GM21576 (cell line): Measurements from ENCODE around the gene KLHL41.
"Not testable (repeated sequence)": the region's sequence is repeated elsewhere in the genome, so short reads cannot be mapped to it uniquely, and the experiment has no call there.

Experiments
- ATAC-seq: cut with Tn5 transposase; IDR thresholded peaks from one replicate; pipeline ENCODE4 v1.9.1; 2021; ENCODE audit warnings: mild to moderate bottlenecking, moderate library complexity; ENCODE audit not compliant: unreplicated experiment

KLHL41 gene

DNA sequence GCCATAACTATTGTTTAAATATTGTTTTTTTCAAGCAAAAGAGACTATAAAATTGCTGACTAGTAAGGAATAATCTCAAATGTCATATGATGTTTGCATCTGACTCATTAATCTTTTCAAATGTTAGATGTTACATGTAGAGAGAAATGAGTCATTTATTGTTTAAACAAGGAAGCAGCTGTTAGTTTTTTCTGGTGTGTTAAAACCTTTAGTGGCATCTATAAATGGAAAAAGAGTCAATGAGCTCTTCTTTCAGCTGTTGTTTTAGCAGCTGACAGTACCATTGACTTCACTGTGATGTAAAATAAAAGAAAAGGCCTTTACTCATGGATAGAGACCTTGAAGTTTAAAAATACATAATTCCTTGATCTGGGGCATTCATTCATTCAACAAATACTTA lies 1.8 kb upstream of the KLHL41 start:
- no peak for ATAC-seq

DNA sequence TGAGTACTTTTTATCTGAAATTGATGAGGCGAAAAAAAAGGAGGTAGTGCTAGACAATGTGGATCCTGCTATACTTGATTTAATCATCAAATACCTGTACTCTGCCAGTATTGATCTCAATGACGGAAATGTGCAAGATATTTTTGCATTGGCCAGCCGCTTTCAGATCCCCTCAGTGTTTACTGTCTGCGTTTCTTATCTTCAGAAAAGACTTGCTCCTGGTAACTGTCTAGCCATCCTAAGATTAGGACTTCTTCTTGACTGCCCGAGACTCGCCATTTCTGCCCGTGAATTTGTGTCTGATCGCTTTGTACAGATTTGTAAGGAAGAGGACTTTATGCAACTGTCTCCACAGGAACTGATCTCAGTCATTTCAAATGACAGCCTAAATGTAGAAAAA lies 453 bp downstream of the KLHL41 start:
- no peak for ATAC-seq

DNA sequence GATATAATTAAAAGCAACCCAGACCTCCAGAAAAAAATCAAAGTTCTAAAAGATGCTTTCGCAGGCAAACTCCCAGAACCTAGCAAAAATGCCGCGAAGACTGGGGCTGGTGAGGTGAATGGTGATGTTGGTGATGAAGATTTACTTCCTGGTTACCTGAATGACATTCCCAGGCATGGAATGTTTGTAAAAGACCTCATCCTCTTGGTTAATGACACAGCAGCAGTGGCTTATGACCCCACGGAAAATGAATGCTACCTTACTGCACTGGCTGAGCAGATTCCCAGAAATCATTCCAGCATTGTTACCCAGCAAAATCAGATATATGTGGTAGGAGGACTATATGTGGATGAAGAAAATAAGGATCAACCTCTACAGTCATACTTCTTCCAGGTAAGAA lies 994 bp downstream of the KLHL41 start:
- ATAC-seq, result no peak

DNA sequence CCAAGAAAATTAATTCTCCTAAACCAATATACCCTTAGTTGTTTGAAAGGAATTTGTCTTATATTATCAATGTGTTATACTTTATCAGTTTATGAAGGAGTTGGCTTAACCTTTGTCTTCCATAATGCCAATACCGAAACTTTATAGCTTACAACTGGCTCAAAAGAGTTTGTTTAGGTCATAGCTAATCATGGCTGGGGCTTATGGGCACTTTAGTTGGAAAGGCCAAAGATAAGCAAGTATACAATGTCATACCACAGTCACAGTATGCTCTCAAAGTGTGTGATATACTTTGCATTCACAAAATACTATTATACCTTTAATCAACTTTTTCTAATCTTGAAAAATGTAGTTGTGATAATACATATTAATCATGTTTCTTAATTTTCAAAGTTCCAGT lies 2.3 kb downstream of the KLHL41 start:
- no peak for ATAC-seq

DNA sequence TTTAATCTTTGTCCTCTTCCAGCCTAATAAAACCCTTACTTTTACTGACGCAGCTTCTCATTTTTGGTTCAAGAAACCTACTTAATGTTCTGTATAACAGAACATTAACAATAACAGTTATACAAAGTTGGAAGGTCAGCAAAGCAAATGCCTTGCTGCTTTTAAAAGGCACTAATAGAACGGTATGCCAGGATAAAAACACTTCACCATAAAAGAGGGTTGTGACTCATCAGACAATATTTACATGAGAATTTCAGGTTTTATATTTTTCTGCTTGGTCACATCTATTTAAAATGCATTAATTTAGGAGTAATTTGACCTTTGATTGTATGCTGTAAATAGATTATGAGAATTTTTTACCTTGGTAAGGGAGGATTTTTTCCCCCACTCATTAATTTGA lies 3.0 kb downstream of the KLHL41 start:
- ATAC-seq, result no peak

DNA sequence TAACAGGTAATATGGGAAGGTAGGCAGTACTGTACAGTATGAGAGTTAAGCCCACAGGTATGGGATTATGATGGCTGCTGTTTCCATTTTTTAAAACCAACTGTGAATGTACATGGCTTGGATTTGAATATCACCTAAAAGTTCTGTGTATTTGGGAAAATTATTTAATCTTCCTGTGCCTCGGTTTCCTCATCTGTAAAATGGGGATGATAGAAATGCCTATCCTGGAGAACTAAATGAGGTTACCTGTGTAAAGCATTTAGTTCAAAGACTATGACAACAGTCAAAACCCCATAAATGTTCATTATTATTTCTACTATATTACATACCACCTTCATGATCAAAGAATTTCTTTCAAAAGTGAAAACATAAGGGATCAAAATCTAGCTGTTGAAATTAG lies 3.6 kb downstream of the KLHL41 start:
- ATAC-seq, result no peak

DNA sequence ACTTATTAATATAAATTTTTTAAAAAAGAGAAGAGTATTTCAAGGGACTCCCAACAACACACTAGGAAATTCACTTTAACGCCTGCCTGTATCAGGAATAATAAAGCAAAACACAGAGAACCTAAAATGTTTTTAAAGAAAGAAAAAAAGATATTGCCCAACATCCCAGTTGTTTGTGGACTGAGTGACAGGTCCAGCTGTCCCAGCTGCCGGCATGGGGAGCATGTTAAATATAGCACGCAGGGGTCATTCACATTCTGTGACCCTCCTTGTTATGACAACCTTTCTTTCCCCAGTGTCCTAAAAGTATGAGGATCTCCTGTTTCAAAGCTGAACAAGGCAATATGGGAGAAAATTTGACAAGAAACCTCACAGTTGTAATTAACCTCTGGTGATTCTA lies 4.4 kb downstream of the KLHL41 start:
- ATAC-seq, result no peak

DNA sequence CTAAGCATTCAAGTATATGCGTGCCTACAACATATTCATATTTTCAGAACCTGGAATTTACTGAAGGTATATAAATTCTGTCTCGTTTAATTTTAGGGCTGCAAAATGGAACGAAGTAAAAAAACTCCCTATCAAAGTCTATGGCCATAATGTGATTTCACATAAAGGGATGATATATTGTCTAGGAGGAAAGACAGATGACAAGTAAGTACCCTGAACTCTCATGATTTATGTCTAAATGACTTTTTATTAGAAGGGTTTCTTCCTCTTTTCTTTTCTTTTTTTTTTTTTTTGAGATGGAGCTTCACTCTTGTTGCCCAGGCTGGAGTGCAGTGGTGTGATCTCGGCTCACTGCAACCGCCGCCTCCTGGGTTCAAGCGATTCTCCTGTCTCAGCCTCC lies 5.3 kb downstream of the KLHL41 start:
- ATAC-seq, result not testable (repeated sequence)

DNA sequence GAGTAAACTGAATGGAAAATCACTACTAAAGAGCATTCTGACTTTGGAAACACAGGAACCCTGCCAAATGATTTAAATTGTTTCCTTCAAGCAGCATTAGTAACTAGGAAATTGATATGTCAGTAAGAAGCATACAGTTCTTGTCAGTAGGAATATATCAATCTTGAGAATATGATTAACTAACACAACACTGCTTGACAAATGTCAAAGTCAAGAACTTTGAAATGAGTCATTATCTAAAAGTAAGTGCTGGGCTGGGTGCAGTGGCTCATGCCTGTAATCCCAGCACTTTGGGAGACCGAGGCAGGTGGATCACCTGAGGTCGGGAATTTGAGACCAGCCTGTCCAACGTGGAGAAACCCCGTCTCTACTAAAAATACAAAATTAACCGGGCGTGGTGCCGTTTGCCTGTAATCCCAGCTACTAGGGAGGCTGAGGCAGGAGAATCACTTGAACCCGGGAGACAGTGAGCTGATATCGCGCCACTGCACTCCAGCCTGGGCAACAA lies 7.0 kb downstream of the KLHL41 start:
- not testable (repeated sequence) for ATAC-seq

DNA sequence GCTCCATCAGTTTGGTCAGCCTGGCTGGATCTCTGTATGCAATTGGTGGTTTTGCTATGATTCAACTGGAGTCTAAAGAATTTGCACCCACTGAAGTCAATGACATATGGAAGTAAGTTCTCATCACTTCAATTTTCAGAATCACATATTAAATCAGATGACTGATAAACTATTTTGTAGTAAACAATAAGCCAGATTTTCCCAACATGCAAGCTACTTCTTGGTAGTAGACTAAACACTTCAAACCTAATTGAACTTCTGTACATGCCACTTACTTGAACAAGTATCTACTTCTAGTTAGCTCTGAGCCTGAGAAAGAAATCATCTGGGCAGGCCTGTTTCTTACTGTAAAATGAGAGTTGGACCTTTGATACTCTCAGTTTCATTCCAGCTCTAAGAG lies 11.4 kb downstream of the KLHL41 start:
- ATAC-seq, result no peak

DNA sequence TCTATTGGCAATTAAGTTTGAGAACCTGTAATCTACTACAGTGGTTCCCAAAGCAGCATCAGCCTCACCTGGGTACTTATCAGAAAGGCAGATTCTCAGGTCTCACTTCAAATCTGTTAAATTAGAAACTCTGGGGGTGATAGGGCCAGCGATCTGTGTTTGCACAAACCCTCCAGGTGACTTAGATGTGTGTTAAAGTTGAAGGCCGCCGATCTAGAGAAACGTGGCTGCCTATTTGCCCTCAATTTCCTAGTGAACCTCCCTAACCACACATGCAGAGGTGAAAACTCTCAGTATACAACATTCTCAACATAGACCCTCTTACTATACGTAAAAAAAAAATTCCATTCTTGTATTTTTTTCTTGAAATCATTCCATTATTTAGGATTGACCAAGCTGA lies 14.2 kb downstream of the KLHL41 start:
- ATAC-seq, result no peak

DNA sequence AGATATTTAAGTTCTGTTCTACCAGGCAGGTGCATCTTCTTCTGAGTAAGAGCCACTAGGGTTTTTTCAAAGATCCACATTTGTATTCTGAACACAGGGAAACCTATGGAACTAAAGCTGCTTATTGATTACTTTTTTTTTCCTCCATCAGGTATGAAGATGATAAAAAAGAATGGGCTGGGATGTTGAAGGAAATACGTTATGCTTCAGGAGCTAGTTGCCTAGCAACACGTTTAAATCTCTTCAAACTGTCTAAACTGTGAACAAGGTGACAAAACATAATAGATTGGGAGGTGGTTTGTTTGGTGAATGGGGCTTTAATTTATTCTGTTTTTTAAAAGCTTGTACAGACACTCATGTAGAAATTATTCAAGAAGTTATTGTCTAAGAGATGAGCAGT lies 15.9 kb downstream of the KLHL41 start:
- no peak for ATAC-seq

DNA sequence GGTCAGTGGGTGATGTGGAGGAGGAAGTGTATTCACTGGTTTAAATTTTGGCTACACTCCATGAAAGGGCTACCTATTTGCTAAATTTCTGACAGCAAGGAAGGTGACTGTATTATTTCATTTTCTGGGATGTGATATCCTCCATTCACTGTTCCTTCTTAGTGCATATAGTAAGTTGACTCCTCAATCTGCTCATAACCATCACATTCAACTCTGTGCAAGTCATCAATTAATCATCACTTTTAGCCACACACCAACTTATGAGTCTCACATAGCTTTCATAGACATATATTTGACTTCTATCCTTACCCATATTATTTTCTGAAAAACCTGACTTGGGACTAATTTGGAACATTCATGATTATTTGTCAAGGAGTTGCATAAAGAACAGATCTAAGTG lies 16.9 kb downstream of the KLHL41 start:
- no peak for ATAC-seq

DNA sequence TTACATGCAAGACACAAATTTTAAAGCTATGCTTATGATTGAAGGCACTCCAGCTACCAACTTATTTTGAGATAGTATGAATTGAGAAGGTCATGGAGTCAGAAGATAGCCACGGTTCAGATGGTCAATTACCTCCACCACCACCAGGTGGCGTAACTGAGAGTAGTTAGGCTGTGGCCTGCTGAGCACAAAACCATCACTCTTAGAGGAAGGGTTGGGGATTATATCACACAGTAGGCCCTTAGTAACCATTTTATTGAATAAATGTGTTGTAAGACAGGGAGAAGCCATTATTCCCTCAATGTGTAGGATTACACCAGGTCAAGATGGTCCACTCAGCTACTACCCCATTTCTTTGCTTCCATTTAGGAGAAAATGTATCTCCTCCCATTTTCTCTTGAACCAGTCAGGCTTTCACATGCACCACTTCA lies 18.8 kb downstream of the KLHL41 start:
- ATAC-seq, result no peak

DNA sequence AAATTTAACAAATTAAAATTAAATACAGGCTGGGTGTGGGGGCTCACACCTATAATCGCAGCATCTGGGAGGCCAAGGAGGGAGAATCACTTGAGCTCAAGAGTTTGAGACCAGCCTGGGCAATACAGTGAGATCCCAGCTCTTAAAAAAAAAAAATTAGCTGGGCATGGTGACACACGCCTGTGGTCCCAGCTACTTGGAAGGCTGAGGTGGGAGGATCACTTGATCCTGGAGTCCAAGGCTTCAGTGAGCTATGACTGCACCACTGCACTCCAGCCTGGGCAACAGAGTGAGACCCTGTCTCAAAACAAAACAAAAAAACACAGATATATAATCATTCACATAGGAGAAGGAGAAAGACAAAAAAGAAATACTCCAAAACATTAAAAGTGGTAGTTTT lies 30.0 kb downstream of the KLHL41 start:
- not testable (repeated sequence) for ATAC-seq

DNA sequence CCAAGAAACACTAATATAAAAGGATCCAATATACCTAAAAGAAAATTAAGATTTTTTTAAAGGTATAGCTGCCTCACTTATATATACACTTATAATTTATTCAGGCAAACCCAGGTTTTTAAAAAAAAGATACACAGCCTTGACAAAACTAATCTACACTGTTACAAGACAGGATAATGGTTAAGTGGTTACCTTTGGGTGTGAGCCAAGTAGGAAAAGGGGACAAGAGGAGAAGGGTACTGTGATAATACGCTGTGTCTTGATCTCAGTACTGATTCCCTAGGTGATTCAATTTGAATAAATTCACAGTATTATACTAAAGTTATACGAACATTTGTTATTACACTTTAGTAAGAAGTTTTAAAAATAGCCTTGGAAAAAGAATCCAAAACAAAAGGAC lies 30.6 kb downstream of the KLHL41 start:
- ATAC-seq, result no peak

DNA sequence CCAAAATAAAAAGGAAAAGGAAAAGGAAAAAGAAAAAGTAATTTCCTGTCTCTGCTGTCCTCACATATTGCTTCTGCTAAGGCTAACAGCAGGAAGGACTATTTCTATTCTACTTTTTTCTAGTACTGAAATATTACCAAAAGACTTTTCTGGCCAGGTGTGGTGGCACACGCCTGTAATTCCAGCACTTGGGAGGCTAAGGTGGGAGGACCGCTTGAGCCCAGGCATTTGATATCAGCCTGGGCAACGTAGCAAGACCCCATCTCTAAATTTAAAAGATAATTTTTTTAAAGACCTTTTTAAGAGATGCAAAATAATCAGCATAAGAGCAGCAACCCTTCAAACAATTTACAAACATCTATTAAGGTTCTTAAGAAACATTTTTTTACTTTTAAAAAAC lies 32.9 kb downstream of the KLHL41 start:
- no peak for ATAC-seq

DNA sequence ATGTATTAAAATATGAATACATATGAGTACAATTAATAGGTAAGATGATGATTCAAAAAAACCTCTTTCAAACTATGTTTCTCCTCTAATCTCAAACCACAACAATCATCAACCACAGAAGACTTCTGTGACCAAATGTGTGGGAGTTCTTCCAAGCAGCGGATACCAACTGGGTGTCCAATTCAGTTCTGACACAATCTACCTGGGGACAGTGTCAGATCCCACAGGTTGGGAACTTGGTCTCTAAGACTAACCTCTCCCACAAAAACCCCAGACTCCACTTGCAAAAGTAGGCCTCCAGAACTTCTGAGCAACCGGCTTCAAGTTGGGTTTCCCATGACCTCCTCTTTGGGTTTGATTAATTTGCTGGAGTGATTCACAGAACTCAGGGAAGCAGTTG lies 37.3 kb downstream of the KLHL41 start:
- ATAC-seq, result no peak

DNA sequence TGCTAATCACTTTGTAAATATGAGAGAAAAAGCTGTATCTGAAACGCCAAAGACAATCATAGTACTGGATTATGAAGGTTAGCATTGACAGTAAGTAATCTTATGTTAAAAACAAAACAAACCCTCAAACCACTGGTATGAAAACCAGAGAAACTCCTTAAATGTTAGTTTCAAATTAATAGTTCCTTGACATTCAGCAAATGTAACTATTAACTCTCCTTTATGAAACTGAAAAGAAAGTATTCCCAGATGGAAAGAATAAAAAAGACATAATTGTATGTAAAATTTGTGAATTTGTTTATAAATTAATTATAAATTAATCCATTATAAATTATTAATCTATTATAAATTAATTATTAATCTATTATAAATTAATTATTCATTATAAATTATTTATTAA lies 51.9 kb downstream of the KLHL41 start:
- no peak for ATAC-seq

DNA sequence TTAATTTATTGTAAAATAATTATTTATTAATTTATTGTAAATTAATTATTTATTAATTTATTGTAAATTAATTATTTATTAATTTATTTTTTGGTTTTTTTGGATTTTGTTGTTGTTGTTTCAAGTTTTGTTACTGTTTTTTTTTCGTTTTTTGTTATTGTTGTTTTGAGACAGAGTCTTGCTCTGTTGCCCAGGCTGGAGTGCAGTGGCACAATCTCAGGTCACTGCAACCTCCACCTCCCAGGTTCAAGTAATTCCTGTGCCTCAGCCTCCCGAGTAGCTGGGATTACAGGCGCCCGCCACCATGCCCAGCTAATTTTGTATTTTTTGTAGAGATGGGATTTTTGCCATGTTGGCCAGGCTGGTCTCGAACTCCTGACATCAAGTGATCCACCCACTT lies 52.6 kb downstream of the KLHL41 start:
- not testable (repeated sequence) for ATAC-seq

DNA sequence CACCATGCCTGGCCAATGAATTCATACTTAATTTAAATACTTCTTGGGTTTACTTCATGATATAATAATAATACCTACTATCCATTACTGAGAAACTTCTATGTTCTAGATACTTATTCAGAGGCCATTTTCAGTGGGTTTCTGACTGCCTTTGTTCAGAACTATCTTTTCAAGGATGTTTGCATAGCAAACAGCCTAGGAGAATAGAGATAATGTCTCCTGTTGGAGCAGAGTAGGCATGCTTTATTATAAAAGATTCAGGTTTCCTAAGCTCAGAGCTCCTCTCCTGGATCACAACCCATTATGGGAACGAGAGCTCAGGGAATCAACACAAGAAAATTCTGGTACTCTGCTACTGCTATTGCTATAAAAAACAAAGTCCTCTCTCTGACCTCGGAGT lies 53.0 kb downstream of the KLHL41 start:
- ATAC-seq, result no peak

DNA sequence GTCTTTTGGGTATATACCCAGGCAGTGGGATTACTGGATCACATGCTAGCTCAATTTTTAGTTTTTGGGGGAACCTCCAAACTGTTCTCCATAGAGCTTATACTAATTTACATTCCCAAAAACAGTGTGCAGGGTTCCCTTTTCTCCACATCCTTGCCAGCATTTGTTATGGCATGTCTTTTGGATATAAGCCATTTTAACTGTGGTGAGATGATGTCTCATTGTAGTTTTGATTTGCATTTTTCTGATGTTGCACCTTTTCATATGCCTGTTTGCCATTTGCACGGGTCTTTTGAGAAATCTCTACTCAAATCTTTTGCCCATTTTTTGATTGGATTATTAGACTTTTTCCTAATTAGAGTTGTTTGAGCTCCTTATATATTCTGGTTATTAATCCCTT lies 56.2 kb downstream of the KLHL41 start:
- ATAC-seq, result no peak

DNA sequence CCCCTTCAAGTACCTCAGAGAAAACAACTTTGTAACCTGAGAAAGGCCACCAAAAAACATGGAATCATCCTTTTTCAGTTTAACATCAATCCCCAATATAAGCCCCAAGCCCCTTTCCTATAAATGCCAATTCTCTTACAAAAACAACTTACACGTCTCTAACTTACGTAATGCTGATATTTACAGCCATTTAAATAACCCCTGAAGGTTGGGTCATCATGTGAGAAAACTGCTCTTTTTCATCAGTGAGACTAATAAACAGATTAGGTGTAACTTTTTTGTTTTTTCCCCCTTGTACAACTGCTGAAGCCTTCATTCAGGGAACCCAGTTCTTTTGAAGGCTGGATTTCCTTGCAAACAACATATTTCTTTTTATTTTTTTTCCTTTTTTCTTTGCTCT lies 60.4 kb downstream of the KLHL41 start:
- ATAC-seq, result no peak

DNA sequence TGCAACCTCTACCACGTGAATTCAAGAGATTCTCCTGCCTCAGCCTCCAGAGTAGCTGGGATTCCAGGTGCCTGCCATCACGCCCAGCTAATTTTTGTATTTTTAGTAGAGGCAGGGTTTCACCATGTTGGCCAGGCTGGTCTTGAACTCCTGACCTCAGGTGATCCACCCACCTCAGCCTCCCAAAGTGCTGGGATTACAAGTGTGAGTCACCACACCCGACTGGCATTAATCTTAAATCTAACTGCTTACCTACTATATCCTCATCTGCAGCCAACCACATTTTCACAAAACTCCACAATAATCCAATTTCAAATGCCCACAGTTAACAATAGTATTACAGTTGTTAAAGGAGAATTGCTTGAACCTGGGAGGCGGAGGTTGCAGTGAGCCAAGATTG lies 61.2 kb downstream of the KLHL41 start:
- ATAC-seq, result not testable (repeated sequence)
